Stimulated activated naive CD8-positive, alpha-beta T cell treated with anti-CD3 and anti-CD28 coated beads, Interleukin-15, Interleukin-2, amounts not matched to agents 100 ng/mL and 50 ng/mL, for 24 hours (primary cell): Measurements from ENCODE around the gene MUCL3.
"Not testable (repeated sequence)": the region's sequence is repeated elsewhere in the genome, so short reads cannot be mapped to it uniquely, and the experiment has no call there.

Experiments
- H3K27ac Mint-ChIP-seq: one replicate; pipeline ENCODE4 v1.8.0; 2021; ENCODE audit warnings: mild to moderate bottlenecking, mixed read lengths
- H3K27me3 Mint-ChIP-seq: one replicate; pipeline ENCODE4 v1.8.0; 2021; ENCODE audit warnings: mixed read lengths
- H3K36me3 Mint-ChIP-seq: one replicate; pipeline ENCODE4 v1.8.0; 2021; ENCODE audit warnings: low read depth, mixed read lengths
- H3K4me1 Mint-ChIP-seq: one replicate; pipeline ENCODE4 v1.8.0; 2021; ENCODE audit warnings: low read depth, mixed read lengths
- H3K4me3 Mint-ChIP-seq: one replicate; pipeline ENCODE4 v1.8.0; 2021; ENCODE audit warnings: mild to moderate bottlenecking, mixed read lengths
- H3K9me3 Mint-ChIP-seq: one replicate; pipeline ENCODE4 v1.8.0; 2021; ENCODE audit warnings: mixed read lengths

MUCL3 gene

DNA sequence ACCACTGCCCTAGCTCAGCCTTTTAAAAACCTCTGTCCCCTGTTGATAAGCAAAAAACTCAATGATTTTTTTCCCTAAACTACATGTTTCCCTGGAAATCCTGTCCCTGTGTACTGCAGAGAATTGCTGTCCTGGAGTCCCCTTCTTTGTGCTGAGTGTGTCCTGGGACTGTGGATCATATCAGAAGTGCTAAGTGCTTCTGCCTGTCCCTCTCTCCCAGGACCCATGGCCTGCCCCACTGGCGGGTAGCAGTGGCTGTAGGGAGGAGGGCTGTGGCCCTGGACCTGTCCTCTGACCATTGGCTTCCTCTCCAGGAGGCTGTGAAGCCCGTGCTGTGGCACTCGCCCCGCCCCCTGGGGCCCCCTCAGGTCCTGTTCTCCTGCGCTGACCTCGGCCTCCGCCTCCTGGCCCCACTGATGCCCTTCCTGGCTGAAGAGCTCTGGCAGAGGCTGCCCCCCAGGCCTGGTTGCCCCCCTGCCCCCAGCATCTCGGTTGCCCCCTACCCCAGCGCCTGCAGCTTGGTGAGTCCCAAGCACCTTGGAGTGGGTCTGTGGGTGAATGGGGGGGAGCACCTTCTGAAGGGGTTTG lies 16.6 kb upstream of the MUCL3 start:
- not testable (repeated sequence) for H3K4me1 Mint-ChIP-seq, H3K27ac Mint-ChIP-seq, H3K4me3 Mint-ChIP-seq, H3K9me3 Mint-ChIP-seq, H3K27me3 Mint-ChIP-seq
- peaks cover 74% of the 10 kb centered on the region for H3K36me3 Mint-ChIP-seq

DNA sequence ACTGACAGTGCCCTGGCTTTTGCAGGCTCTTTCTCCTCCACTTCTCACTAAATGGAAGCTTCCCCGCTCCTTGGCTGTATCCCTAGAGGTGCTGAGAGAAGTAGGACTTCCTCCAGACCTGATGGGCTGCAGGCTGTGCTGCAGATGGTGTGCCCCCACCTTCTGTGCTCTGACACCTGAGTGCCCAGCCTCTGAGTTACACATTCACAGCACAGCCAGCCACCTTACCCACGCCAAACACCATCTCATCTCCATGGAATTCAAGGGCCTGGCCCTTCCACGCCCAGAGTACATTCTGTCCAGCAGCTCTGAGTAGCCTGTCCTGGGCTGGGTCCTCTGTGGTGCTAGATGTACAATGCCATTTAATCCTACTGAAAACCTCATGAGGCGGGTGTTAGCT lies 14.1 kb upstream of the MUCL3 start:
- no peak overlapping the region for H3K4me3 Mint-ChIP-seq
- peaks cover 60% of the 10 kb centered on the region for H3K36me3 Mint-ChIP-seq

DNA sequence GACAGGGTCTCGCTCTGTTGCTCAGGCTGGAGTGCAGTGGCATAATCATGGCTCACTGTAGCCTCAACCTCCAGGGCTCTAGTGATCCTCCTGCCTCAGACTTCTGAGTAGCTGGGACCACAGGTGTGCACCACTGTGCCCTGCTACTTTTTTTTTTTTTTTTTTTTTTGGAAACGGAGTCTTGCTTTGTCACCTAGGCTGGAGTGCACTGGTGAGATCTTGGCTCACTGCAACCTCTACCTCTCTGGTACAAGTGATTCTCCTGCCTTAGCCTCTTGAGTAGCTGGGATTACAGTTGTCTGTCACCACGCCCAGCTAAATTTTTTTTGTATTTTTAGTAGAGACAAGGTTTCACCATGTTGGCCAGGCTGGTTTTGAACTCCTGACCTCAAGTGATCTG lies 13.7 kb upstream of the MUCL3 start:
- not testable (repeated sequence) for H3K27me3 Mint-ChIP-seq, H3K27ac Mint-ChIP-seq, H3K9me3 Mint-ChIP-seq, H3K4me1 Mint-ChIP-seq, H3K4me3 Mint-ChIP-seq
- peaks cover 59% of the 10 kb centered on the region for H3K36me3 Mint-ChIP-seq

More for the DNA sequence above, 14.1 kb upstream of the MUCL3 start:
- Mint-ChIP-seq H3K4me1 (no peaks in the 10 kb centered on the region), H3K27me3 (no peaks in the 10 kb centered on the region), H3K9me3 (peaks cover 8% of the 10 kb centered on the region), H3K27ac (no peak overlapping the region)

DNA sequence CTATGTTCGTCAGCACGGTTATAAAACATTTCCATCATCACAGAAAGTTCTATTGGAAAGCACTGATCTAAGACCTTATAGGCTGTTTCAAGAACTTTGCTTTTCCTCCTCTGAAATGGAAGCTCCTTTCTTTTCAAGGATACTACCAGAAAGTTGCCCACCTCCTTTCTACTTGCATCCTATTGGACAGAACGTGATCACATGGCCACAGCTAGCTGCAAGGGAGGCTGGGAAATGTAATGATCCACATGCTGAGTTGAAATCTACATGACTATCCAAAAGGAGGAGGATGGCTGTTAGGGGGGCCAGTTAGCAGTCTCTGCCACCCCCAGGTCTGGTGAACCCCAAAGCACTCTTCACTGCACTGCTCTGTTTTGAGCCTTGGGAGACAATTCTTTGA lies 12.1 kb upstream of the MUCL3 start:
- H3K27ac Mint-ChIP-seq, result no peak overlapping the region
- H3K4me3 Mint-ChIP-seq, result no peak overlapping the region
- no peaks in the 10 kb centered on the region for H3K4me1 Mint-ChIP-seq
- no peaks in the 10 kb centered on the region for H3K27me3 Mint-ChIP-seq
- H3K36me3 Mint-ChIP-seq, result peaks cover 43% of the 10 kb centered on the region
- peaks cover 8% of the 10 kb centered on the region for H3K9me3 Mint-ChIP-seq

DNA sequence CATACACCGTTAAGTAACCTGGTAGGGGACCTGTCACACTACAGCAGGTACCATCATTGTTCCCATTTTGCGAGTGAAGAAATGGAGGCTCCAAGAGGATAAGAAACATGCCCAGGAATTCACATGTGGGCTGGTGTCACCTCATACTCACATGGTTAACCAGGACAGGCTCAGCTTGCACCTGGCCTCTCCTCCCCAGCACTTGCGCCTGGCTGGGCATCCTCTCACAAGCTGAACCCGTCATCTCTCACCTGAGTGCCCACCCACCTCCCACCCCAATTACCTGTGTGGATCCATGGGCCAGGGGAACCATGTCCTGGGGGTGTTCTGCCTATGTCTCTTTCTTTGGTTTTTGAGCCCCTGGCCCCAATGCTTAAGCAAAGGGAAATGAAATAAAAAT lies 10.3 kb upstream of the MUCL3 start:
- Mint-ChIP-seq H3K27ac (no peak overlapping the region), H3K4me3 (no peak overlapping the region), H3K27me3 (no peaks in the 10 kb centered on the region), H3K36me3 (peaks cover 30% of the 10 kb centered on the region), H3K4me1 (no peaks in the 10 kb centered on the region), H3K9me3 (peaks cover 8% of the 10 kb centered on the region)

DNA sequence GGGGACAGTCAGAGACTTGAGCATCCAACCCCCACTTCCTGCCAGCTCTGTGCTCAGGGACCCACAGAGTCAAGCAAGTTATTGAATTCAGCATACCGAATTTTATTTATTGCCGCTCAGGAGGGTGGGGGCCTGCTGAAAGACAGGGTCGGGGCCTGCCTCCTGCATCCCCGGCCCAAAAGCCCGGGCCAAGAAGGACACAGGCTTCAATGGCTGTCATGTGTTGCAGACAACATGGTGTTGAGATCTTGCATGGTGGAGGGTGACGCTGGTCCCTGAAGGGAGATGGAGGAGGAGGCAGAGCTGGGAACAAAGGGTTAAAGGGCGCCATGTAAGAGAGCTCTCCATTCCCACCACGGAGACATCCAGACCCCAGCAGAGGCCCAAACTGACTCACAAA lies 9.5 kb upstream of the MUCL3 start:
- peaks cover 27% of the 10 kb centered on the region for H3K36me3 Mint-ChIP-seq
- H3K27ac Mint-ChIP-seq, result no peak overlapping the region
- no peaks in the 10 kb centered on the region for H3K27me3 Mint-ChIP-seq
- no peak overlapping the region for H3K4me3 Mint-ChIP-seq
- peaks cover 8% of the 10 kb centered on the region for H3K9me3 Mint-ChIP-seq
- H3K4me1 Mint-ChIP-seq, result no peaks in the 10 kb centered on the region

DNA sequence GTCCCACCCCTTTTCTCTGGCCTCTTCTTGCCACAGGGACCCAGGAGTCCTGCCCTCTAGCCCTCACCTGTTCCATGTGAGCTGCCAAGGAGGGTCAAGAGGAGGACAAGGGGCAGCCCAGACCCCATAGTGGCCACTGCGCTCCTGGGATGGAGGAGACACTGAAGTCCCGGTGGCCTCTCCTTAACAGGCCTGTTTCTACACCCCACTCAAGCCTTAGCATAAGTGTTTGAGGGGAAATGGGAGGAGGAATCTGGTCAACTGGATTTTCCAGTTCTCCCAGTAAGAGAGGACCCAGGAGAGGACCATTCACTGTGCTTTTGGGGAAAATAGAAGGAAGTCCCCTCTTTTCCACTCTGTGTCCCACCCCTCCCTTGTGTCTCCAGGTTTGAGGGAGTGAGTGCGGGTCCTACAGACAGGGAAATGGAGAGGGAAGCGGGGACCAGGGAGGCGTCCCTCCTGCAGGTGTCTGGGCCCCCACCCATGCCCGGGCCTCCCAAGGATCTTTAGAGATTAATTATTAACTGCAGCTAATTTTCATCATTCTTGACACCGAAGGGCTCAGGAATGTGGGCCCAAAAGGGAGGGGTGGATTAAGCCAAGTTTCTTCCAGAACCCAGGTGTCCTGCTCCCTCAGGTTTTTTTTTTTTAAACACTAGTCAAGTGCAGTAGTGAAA lies 8.7 kb upstream of the MUCL3 start, which contains the start of gene SFTA2:
SFTA2 (minus strand) TSS at position 202 of the 677 bp plus-strand sequence; CDS start at position 128, 74 bp downstream.
- Mint-ChIP-seq H3K27me3 (no peaks in the 10 kb centered on the region), H3K36me3 (peaks cover 20% of the 10 kb centered on the region), H3K4me3 (no peak within 1 kb of the TSS), H3K9me3 (peaks cover 8% of the 10 kb centered on the region), H3K27ac (no peak within 1 kb of the TSS), H3K4me1 (no peaks in the 10 kb centered on the region)

DNA sequence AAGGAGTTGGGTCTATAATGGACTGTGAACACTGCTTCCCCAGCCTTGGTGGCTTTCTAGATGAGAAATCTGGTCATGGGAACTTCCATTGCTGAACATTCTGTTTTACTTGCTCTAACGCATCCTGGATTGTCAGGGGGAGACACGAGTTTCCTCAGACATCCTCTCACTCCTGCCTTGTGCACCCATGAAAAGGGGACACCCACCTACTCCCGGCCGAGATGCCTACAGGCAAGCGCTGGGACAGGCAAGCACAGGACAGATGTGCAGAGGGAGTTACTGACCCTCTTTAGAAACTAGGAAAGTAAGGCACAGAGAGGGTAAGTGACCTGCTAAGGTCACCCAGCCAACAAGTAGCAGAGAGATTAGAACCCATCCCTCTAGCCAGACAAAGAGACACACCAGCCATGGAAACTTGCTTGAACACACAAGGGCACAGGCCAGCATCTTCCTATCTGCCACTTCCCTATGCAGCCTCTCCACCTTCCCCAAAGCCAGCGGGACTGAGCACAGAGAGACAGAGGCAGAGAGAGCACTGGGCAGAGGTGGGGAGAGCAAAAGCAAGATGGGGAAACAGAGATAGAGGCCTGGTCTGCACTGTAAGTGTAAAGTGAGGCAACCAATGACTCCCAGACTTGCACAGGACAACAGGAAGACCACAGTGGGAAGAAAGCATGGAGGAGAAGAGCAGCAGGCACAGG lies 8.0 kb upstream of the MUCL3 start:
- Mint-ChIP-seq H3K9me3 (peaks cover 8% of the 10 kb centered on the region), H3K4me3 (no peak overlapping the region), H3K36me3 (peaks cover 14% of the 10 kb centered on the region), H3K4me1 (no peaks in the 10 kb centered on the region), H3K27me3 (no peaks in the 10 kb centered on the region), H3K27ac (no peak overlapping the region)

DNA sequence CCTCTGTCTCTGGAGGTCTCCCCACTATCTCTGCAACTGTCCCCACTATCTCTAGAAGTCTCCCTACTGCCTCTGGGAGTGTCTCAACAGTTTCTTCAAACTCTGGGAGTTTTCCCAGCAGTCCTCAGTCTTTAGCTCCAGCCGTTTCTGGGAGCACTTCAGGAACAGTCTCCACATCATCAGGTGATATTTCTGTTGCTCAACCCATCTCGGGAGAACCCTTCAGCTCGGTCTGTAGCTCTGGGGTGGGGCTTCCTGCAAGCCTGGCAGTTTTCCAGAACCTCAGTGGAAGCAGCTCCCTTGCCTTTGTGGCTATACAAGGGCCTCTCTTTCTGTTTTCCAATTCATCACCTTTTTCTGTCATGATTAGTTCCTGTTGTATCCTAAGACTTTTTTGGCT lies 5.8 kb upstream of the MUCL3 start:
- peaks cover 12% of the 10 kb centered on the region for H3K27me3 Mint-ChIP-seq
- no peaks in the 10 kb centered on the region for H3K4me1 Mint-ChIP-seq
- no peaks in the 10 kb centered on the region for H3K36me3 Mint-ChIP-seq

DNA sequence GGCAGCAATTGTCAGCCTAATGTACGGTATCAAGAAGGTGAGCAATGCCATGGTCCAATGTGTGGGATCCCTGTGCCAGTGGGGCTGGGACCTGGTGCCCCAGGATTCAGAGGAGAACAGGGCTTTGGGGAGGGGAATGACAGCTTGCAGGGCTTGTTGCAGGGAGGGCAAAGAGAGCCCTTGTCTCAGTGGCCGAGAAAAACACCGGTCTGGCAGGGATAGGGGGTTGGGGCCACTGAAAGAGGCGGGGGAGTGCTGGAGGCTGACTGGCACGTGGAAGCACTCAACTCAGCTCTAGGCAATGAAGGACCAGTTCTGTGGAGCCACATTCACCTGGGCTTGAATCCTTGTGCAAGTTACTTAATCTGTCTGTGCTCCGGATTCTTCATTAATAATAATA lies 3.5 kb upstream of the MUCL3 start:
- Mint-ChIP-seq H3K27me3 (peaks cover 22% of the 10 kb centered on the region), H3K36me3 (no peaks in the 10 kb centered on the region), H3K9me3 (no peaks in the 10 kb centered on the region), H3K27ac (no peak overlapping the region), H3K4me1 (no peaks in the 10 kb centered on the region), H3K4me3 (no peak overlapping the region)

More for the DNA sequence above, 5.8 kb upstream of the MUCL3 start:
- Mint-ChIP-seq H3K27ac (no peak overlapping the region), H3K4me3 (no peak overlapping the region), H3K9me3 (no peaks in the 10 kb centered on the region)

DNA sequence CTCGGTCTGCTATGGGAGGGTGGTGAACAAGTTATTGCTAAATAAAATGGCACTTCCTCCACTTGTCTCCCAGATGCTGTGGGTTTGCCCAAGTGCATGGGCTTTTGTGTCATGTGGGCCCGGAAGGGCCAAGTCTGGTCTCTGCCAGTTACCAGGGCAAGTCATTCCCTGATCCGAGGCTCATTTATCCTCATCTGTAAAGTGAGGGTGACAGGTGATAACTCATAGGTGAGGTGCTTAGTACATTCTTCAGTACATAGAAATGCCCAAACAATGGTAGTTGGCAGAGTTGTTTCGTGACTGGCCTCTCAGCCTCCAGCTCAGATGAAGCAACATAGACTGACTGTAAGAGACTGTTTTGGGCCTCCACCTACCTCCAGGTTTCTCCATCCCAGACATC lies 2.0 kb upstream of the MUCL3 start:
- no peaks in the 10 kb centered on the region for H3K4me1 Mint-ChIP-seq
- H3K9me3 Mint-ChIP-seq, result no peaks in the 10 kb centered on the region
- H3K36me3 Mint-ChIP-seq, result no peaks in the 10 kb centered on the region
- peaks cover 34% of the 10 kb centered on the region for H3K27me3 Mint-ChIP-seq
- H3K27ac Mint-ChIP-seq, result no peak overlapping the region
- no peak overlapping the region for H3K4me3 Mint-ChIP-seq

DNA sequence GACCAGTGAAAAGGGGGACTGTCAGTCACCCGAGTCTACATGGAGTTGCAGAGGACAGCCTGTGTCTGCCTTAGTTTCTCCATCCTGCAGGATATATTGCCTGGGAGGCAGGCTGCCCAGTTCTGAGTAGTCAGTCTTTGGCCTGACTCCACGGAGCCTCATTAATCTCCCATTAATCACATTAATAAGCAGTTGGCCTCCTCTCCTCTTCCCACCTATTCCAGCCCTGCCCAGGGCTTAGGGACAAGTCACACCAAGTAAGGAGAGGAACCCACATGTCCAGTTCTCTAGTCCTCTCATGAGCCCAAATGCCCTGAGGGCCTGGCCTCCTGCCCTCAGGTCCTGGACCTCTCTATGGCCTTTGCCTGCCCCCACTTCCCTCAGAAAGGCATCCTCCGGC lies 1.3 kb upstream of the MUCL3 start:
- Mint-ChIP-seq H3K27me3 (peaks cover 40% of the 10 kb centered on the region), H3K4me3 (no peak overlapping the region), H3K36me3 (no peaks in the 10 kb centered on the region), H3K9me3 (no peaks in the 10 kb centered on the region), H3K4me1 (no peaks in the 10 kb centered on the region), H3K27ac (no peak overlapping the region)

DNA sequence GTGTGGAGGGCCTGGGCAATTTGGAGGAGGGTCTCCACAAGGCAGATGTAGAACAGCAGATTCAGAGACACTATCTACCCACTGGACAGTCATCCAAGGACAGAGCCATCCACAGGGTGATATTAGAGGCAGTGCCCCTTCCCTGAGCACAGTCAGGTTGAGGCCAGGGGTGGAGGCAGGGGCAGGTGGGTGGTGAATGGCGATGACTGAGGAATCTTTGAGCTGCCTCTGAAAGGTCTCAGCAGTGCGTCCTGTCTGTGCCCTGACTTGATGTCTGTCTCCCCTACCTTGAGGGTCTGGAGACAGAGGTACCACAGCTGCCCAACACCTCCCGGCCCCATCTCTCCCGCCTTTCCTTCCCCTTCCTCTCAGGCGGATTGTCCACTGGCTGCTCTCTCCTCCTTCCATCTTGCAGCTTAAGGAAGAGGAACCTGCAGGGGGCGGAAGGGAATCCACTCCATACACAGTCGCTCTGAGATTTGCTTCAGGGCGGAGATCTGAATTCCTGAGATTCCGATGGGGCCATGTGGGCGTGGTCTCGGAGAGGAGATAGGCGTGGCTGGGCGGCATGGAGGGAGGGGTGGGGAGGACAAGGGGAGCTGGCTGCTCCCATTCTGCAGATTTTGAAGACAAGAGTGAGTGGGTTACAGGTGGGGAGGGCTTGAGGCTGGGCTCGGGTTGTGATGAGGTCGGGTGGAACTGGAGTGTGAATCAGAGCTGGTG lies 1.7 kb downstream of the MUCL3 start:
- H3K27me3 Mint-ChIP-seq, result peaks cover 47% of the 10 kb centered on the region
- no peak overlapping the region for H3K27ac Mint-ChIP-seq
- no peak overlapping the region for H3K4me3 Mint-ChIP-seq
- H3K4me1 Mint-ChIP-seq, result no peaks in the 10 kb centered on the region
- no peaks in the 10 kb centered on the region for H3K36me3 Mint-ChIP-seq
- H3K9me3 Mint-ChIP-seq, result no peaks in the 10 kb centered on the region

DNA sequence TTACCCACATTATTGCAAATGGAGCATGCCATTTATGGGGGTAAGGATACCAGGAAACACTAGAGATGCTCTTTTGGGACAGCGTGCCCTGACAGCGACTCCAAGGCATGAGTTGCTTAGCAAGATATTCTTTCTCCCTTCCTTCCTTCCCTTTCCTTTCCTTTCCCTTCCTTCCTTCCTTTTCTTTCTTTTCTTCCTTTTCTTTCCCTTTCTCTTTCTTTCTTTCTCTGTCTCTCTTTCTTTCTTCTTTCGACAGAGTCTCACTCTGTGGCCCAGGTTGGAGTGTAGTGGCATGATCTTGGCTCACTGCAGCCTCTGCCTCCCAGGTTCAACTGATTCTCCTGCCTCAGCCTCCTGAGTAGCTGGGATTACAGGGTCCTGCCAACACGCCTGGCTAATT lies 3.3 kb downstream of the MUCL3 start:
- no peaks in the 10 kb centered on the region for H3K36me3 Mint-ChIP-seq
- peaks cover 53% of the 10 kb centered on the region for H3K27me3 Mint-ChIP-seq
- no peak overlapping the region for H3K27ac Mint-ChIP-seq
- no peak overlapping the region for H3K4me3 Mint-ChIP-seq
- H3K9me3 Mint-ChIP-seq, result no peaks in the 10 kb centered on the region
- H3K4me1 Mint-ChIP-seq, result no peaks in the 10 kb centered on the region

DNA sequence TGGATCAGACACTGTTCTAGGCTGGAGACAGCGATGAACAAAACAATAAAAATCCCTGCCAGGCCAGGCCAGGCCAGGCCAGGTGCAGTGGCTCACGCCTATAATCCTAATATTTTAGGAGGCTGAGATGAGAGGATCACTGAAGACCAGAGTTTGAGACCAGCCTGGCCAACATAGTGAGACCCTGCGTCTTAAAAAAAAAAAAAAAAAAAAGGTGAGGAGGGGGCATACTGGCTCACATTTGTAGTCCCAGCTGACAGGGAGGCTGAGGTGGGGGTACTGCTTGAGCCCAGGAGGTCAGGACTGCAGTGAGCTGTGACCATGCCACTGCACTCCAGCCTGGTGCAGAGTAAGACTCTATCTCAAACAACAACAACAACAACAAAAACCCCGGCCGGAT lies 4.5 kb downstream of the MUCL3 start:
- Mint-ChIP-seq H3K36me3 (no peaks in the 10 kb centered on the region), H3K27ac (no peak overlapping the region), H3K4me3 (no peak overlapping the region), H3K9me3 (no peaks in the 10 kb centered on the region), H3K4me1 (no peaks in the 10 kb centered on the region), H3K27me3 (peaks cover 51% of the 10 kb centered on the region)
